Common myeloid progenitor, CD34-positive (primary cell): Measurements from ENCODE around the gene RTN4.

Source experiments
- CTCF ChIA-PET: fragments of 350-600 bp; sonication (Branson Sonifier 250); formaldehyde crosslinking; loops from one replicate; lab custom pipeline; 2021; ENCODE audit warnings: antibody characterized with exemption; lab: Charles Lee
- POLR2A ChIA-PET: fragments of 350-600 bp; sonication (Branson Sonifier 250); formaldehyde crosslinking; loops from one replicate; lab custom pipeline; 2021; ENCODE audit warnings: antibody characterized with exemption; lab: Charles Lee
- DNase-seq, 3 donors: peaks; one replicate each; pipeline versions ENCODE4 v3.0.0 to v3.0.0-alpha.2; 2013
- H3K27ac ChIP-seq, 2 experiments: 1 replicate in 1 of 2; 2 replicates in 1 of 2; pipeline ENCODE4 v1.7.0; 2013; ENCODE audit warnings: inconsistent platforms in 2 of 2, low read length in 2 of 2, mild to moderate bottlenecking in 2 of 2, low read depth in 1 of 2, moderate library complexity in 1 of 2; ENCODE audit not compliant: severe bottlenecking in 2 of 2, insufficient read depth in 1 of 2, poor library complexity in 1 of 2
- H3K27me3 ChIP-seq, 5 experiments: replicated peaks in 2 of 5; 1 replicate in 3 of 5; 2 replicates in 2 of 5; pipeline versions ENCODE4 v1.6.1 to v1.7.0; 2013; ENCODE audit warnings: low read length in 4 of 5, mild to moderate bottlenecking in 2 of 5, moderate library complexity in 2 of 5, inconsistent platforms in 1 of 5; ENCODE audit not compliant: insufficient read depth in 5 of 5, control insufficient read depth in 4 of 5
- H3K36me3 ChIP-seq, 4 experiments: 1 replicate in 2 of 4; 2 replicates in 2 of 4; pipeline versions ENCODE4 v1.6.1 to v1.7.0; 2013; ENCODE audit warnings: low read length in 3 of 4, control low read depth in 1 of 4, mild to moderate bottlenecking in 1 of 4; ENCODE audit not compliant: control insufficient read depth in 4 of 4, insufficient read depth in 4 of 4
- H3K4me1 ChIP-seq, 4 experiments: 1 replicate in 3 of 4; 2 replicates in 1 of 4; pipeline versions ENCODE4 v1.6.1 to v1.7.1; 2013; ENCODE audit warnings: low read length in 3 of 4, mild to moderate bottlenecking in 3 of 4, control low read depth in 1 of 4, inconsistent platforms in 1 of 4, moderate library complexity in 1 of 4; ENCODE audit not compliant: control insufficient read depth in 4 of 4, insufficient read depth in 4 of 4; ENCODE audit errors: control extremely low read depth in 1 of 4
- H3K4me3 ChIP-seq, 7 experiments: 1 replicate in 4 of 7; 2 replicates in 3 of 7; pipeline versions ENCODE4 v1.5.1 to v1.7.0; 2013; ENCODE audit warnings: mild to moderate bottlenecking in 7 of 7, low read length in 6 of 7, moderate library complexity in 6 of 7, inconsistent platforms in 2 of 7, low read depth in 2 of 7, control low read depth in 1 of 7; ENCODE audit not compliant: insufficient read depth in 4 of 7, control insufficient read depth in 1 of 7; ENCODE audit errors: extremely low read depth in 1 of 7
- H3K9me3 ChIP-seq, 5 experiments: 1 replicate in 4 of 5; 2 replicates in 1 of 5; pipeline versions ENCODE4 v1.6.1 to v1.7.1; 2013; ENCODE audit warnings: low read length in 4 of 5, mild to moderate bottlenecking in 2 of 5, inconsistent platforms in 1 of 5, low read depth in 1 of 5, moderate library complexity in 1 of 5; ENCODE audit not compliant: control insufficient read depth in 4 of 5, insufficient read depth in 2 of 5; ENCODE audit errors: control extremely low read depth in 1 of 5
- whole genome bisulfite sequencing: methylation state at CpG from one replicate; pipeline ENCODE4 v1.1.5; 2013; ENCODE audit not compliant: insufficient coverage; 5-methylcytosine and 5-hydroxymethylcytosine counted together

Gene RTN4

GRCh38 chr2:54939446-54940118, 110.7 kb downstream of the RTN4 start:
- peaks cover 0 to 19% (median 6%) of the 10 kb centered on the region in 5 experiments for H3K9me3 ChIP-seq
- 86% methylated on average over 1 of the region's 7 CpGs for WGBS
- H3K4me3 ChIP-seq: no peak overlapping the region
- peaks cover 0 to 5% (median 0%) of the 10 kb centered on the region in 4 experiments for H3K4me1 ChIP-seq
- ChIA-PET CTCF (no interaction called here), POLR2A (no interaction called here)
- H3K27me3 ChIP-seq: no peaks in the 10 kb centered on the region
- no peak for DNase-seq
- H3K27ac ChIP-seq: no peak overlapping the region
- peaks cover 0 to 2% (median 0%) of the 10 kb centered on the region in 4 experiments for H3K36me3 ChIP-seq

- DNase-seq: no peak
- WGBS: no CpG with 5 or more reads among the region's 8 CpGs
- Histone ChIP-seq H3K4me1 (peaks cover 0 to 2% (median 0%) of the 10 kb centered on the region in 4 experiments), H3K4me3 (no peak overlapping the region), H3K27me3 (no peaks in the 10 kb centered on the region), H3K9me3 (peaks cover 0 to 19% (median 6%) of the 10 kb centered on the region in 5 experiments), H3K27ac (no peak overlapping the region), H3K36me3 (peaks cover 0 to 2% (median 0%) of the 10 kb centered on the region in 4 experiments)
- CTCF ChIA-PET: interaction anchor here (0.8 kb wide), 1 partner anchor 24 kb away, joined by 3 read pairs; no protein-coding TSS in a partner anchor
- POLR2A ChIA-PET: no interaction called here
Observed at GRCh38 chr2:54936766-54937165, 113.5 kb downstream of the RTN4 start.

GRCh38 chr2:54935389-54935788, 114.9 kb downstream of the RTN4 start:
- H3K27me3 ChIP-seq: no peaks in the 10 kb centered on the region
- H3K9me3 ChIP-seq: peaks cover 0 to 19% (median 6%) of the 10 kb centered on the region in 5 experiments
- ChIA-PET POLR2A (no interaction called here), CTCF (no interaction called here)
- no peak for DNase-seq
- H3K27ac ChIP-seq: no peak overlapping the region
- peaks cover 0 to 2% (median 0%) of the 10 kb centered on the region in 4 experiments for H3K4me1 ChIP-seq
- no peak overlapping the region for H3K4me3 ChIP-seq
- WGBS: no CpG with 5 or more reads among the region's 4 CpGs
- peaks cover 0 to 2% (median 0%) of the 10 kb centered on the region in 4 experiments for H3K36me3 ChIP-seq

- ChIA-PET CTCF (no interaction called here), POLR2A (no interaction called here)
- no peak for DNase-seq
- peaks cover 0 to 2% (median 0%) of the 10 kb centered on the region in 4 experiments for H3K4me1 ChIP-seq
- peaks cover 0 to 1% (median 0%) of the 10 kb centered on the region in 5 experiments for H3K9me3 ChIP-seq
- peaks cover 0 to 2% (median 0%) of the 10 kb centered on the region in 4 experiments for H3K36me3 ChIP-seq
- H3K27me3 ChIP-seq: no peaks in the 10 kb centered on the region
- WGBS: 98% methylated on average over 6 of the region's 6 CpGs
- H3K4me3 ChIP-seq: no peak overlapping the region
- H3K27ac ChIP-seq: no peak overlapping the region
Observed at GRCh38 chr2:54931473-54931872, 118.8 kb downstream of the RTN4 start.

- no peak for DNase-seq
- ChIA-PET POLR2A (no interaction called here), CTCF (interaction anchor here (1.4 kb wide), 1 partner anchor 89 kb away, joined by 3 read pairs; no protein-coding TSS in a partner anchor)
- H3K36me3 ChIP-seq: no peaks in the 10 kb centered on the region
- peaks cover 0 to 1% (median 0%) of the 10 kb centered on the region in 5 experiments for H3K9me3 ChIP-seq
- H3K4me1 ChIP-seq: peaks cover 0 to 2% (median 0%) of the 10 kb centered on the region in 4 experiments
- no peaks in the 10 kb centered on the region for H3K27me3 ChIP-seq
- H3K4me3 ChIP-seq: no peak overlapping the region
- no peak overlapping the region for H3K27ac ChIP-seq
- WGBS: 98% methylated on average over 4 of the region's 4 CpGs
Observed at GRCh38 chr2:54928719-54929118, 121.5 kb downstream of the RTN4 start.

- ChIA-PET POLR2A (no interaction called here), CTCF (interaction anchor here (0.7 to 1.4 kb wide), 4 partner anchors 25 to 246 kb away, joined by 3 to 4 read pairs (median 3); no protein-coding TSS in a partner anchor)
- no peaks in the 10 kb centered on the region for H3K27me3 ChIP-seq
Observed at GRCh38 chr2:54927751-54928615, 122.3 kb downstream of the RTN4 start.

More at GRCh38 chr2:54927751-54928615, 122.3 kb downstream of the RTN4 start:
- H3K4me1 ChIP-seq: peaks cover 0 to 2% (median 0%) of the 10 kb centered on the region in 4 experiments
- WGBS: 96% methylated on average over 13 of the region's 16 CpGs
- H3K36me3 ChIP-seq: no peaks in the 10 kb centered on the region
- no peak for DNase-seq
- peaks cover 0 to 1% (median 0%) of the 10 kb centered on the region in 5 experiments for H3K9me3 ChIP-seq
- no peak overlapping the region for H3K27ac ChIP-seq
- H3K4me3 ChIP-seq: no peak overlapping the region
